ENCODE data around the gene IPO4. TPM values are rescaled to one million over a fixed set of nuclear protein-coding genes. Genes with fewer than 3 reads are reported as not detected.

IPO4 gene, protein sequence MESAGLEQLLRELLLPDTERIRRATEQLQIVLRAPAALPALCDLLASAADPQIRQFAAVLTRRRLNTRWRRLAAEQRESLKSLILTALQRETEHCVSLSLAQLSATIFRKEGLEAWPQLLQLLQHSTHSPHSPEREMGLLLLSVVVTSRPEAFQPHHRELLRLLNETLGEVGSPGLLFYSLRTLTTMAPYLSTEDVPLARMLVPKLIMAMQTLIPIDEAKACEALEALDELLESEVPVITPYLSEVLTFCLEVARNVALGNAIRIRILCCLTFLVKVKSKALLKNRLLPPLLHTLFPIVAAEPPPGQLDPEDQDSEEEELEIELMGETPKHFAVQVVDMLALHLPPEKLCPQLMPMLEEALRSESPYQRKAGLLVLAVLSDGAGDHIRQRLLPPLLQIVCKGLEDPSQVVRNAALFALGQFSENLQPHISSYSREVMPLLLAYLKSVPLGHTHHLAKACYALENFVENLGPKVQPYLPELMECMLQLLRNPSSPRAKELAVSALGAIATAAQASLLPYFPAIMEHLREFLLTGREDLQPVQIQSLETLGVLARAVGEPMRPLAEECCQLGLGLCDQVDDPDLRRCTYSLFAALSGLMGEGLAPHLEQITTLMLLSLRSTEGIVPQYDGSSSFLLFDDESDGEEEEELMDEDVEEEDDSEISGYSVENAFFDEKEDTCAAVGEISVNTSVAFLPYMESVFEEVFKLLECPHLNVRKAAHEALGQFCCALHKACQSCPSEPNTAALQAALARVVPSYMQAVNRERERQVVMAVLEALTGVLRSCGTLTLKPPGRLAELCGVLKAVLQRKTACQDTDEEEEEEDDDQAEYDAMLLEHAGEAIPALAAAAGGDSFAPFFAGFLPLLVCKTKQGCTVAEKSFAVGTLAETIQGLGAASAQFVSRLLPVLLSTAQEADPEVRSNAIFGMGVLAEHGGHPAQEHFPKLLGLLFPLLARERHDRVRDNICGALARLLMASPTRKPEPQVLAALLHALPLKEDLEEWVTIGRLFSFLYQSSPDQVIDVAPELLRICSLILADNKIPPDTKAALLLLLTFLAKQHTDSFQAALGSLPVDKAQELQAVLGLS
- total RNA-seq = 10 to 100 TPM; 16.3 to 29.8 TPM
- polyA plus RNA-seq = 10 to 100 TPM; 13.6 to 32.9 TPM

GRCh38 chr14:24188251-24189058 lies at the start of gene IPO4:
IPO4 (minus strand) TSS chr14:24188816; CDS start chr14:24188787, 29 bp downstream.
- H3K4me3 ChIP-seq (ENCODE audit: low read depth in 1 of 3, low read length in 3 of 3) = peak within 1 kb of the TSS; percentile 73 to 85 (median 77)

More at GRCh38 chr14:24188251-24189058, at the start of gene IPO4:
- H3K36me3 ChIP-seq (ENCODE audit: control insufficient read depth in 4 of 4, insufficient read depth in 3 of 4, low read depth in 1 of 4, low read length in 3 of 4) = peaks cover 11 to 48% (median 22%) of the 10 kb centered on the region in 4 donors
- peaks cover 5 to 19% (median 10%) of the 10 kb centered on the region in 4 donors for H3K4me1 ChIP-seq (ENCODE audit: control insufficient read depth in 4 of 4, insufficient read depth in 4 of 4, low read length in 3 of 4)
- H3K27me3 ChIP-seq (ENCODE audit: control insufficient read depth in 4 of 4, insufficient read depth in 4 of 4, low read length in 3 of 4) = no peaks in the 10 kb centered on the region
- WGBS = under 1% methylated on average over 65 of the region's 65 CpGs
- H3K9me3 ChIP-seq (ENCODE audit: control insufficient read depth in 4 of 4, low read length in 3 of 4) = no peaks in the 10 kb centered on the region
- TF ChIP-seq RXRA (IDR thresholded peaks at IDR 0.05) (peak; percentile 52 to 70), REST (IDR thresholded peaks at IDR 0.05) (peak; percentile 58), HNF4G (IDR thresholded peaks at IDR 0.05) (no peak), SP1 (IDR thresholded peaks at IDR 0.05) (peak; percentile 68), NR2F2 (IDR thresholded peaks at IDR 0.05) (peak; percentile 77), ATF3 (IDR thresholded peaks at IDR 0.05) (no peak), RAD21 (IDR thresholded peaks at IDR 0.05) (peak; percentile 46 to 57), TAF1 (conservative IDR thresholded peaks at IDR 0.05) (no peak), CTCF (IDR thresholded peaks at IDR 0.05; ENCODE audit: low read depth, low read length, missing input control) (no peak), FOXA1 (IDR thresholded peaks at IDR 0.05) (peak; percentile 24), FOXA2 (IDR thresholded peaks at IDR 0.05) (no peak), EGR1 (IDR thresholded peaks at IDR 0.05; ENCODE audit: low read depth in 2 of 2) (no peak), JUND (IDR thresholded peaks at IDR 0.05) (no peak), GABPA (IDR thresholded peaks at IDR 0.05 in 1 of 2, conservative IDR thresholded peaks at IDR 0.05 in 1 of 2) (peak; percentile 99), YY1 (IDR thresholded peaks at IDR 0.05) (peak; percentile 75), HNF4A (conservative IDR thresholded peaks at IDR 0.05) (peak; percentile 29 to 36)
- TF ChIP-seq, protein P1, sequence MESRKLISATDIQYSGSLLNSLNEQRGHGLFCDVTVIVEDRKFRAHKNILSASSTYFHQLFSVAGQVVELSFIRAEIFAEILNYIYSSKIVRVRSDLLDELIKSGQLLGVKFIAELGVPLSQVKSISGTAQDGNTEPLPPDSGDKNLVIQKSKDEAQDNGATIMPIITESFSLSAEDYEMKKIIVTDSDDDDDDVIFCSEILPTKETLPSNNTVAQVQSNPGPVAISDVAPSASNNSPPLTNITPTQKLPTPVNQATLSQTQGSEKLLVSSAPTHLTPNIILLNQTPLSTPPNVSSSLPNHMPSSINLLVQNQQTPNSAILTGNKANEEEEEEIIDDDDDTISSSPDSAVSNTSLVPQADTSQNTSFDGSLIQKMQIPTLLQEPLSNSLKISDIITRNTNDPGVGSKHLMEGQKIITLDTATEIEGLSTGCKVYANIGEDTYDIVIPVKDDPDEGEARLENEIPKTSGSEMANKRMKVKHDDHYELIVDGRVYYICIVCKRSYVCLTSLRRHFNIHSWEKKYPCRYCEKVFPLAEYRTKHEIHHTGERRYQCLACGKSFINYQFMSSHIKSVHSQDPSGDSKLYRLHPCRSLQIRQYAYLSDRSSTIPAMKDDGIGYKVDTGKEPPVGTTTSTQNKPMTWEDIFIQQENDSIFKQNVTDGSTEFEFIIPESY (IDR thresholded peaks at IDR 0.05) = no peak
- TF ChIP-seq, protein P2, sequence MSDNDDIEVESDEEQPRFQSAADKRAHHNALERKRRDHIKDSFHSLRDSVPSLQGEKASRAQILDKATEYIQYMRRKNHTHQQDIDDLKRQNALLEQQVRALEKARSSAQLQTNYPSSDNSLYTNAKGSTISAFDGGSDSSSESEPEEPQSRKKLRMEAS (IDR thresholded peaks at IDR 0.05) = peak; percentile 100
- H3K9ac ChIP-seq (ENCODE audit: low read depth in 1 of 2, low read length in 2 of 2) = peak within 1 kb of the TSS in 1 of 2 donors; percentile 50
- H3K27ac ChIP-seq (ENCODE audit: low read depth in 1 of 2, low read length in 2 of 2) = peak within 1 kb of the TSS; percentile 72 to 84
- DNase-seq (ENCODE audit: low spot score) = peak; percentile 87

Data from liver (tissue), 9 donors.